ENCODE measurements around the gene FASN. TPM values are rescaled to one million over a fixed set of nuclear protein-coding genes. Genes with fewer than 3 reads are reported as not detected.

FASN gene
- total and polyA plus RNA-seq, 2 of the 13 experiments (the other 11 are each of a cell fraction or from before 2014, with no cell fraction given), result 51.7 to 101 TPM

GRCh38 chr17:82076018-82076784 is 21.8 kb downstream of the FASN start (continued):
- TF ChIP-seq ZBTB25 (CRISPR knock-in tag; IDR thresholded peaks at IDR 0.05) (no peak), HNRNPUL1 (IDR thresholded peaks at IDR 0.05; ENCODE audit: low read depth, low read length) (no peak), NRL (CRISPR knock-in tag; IDR thresholded peaks at IDR 0.05; ENCODE audit: borderline replicate concordance) (no peak), PLSCR1 (CRISPR knock-in tag; IDR thresholded peaks at IDR 0.05; ENCODE audit: borderline replicate concordance) (no peak), NCOR1 (IDR thresholded peaks at IDR 0.05; ENCODE audit: borderline replicate concordance, low read length) (no peak), ZNF672 (CRISPR knock-in tag; IDR thresholded peaks at IDR 0.05) (0 out of 2 replicates have a peak, but pooled peaks have one; percentile 22), ATF1 (CRISPR knock-in tag; IDR thresholded peaks at IDR 0.05) (no peak), ZNF644 (CRISPR knock-in tag; IDR thresholded peaks at IDR 0.05; ENCODE audit: low read depth) (no peak), FOXO1 (CRISPR knock-in tag; IDR thresholded peaks at IDR 0.05) (no peak), ESRRA (CRISPR knock-in tag; IDR thresholded peaks at IDR 0.05; ENCODE audit: low read depth) (peak; percentile 39; the same call in 1 of the 2 replicates), TMF1 (CRISPR knock-in tag; IDR thresholded peaks at IDR 0.05; ENCODE audit: low read depth) (no peak), ZBTB7A (CRISPR knock-in tag; IDR thresholded peaks at IDR 0.05) (no peak), U2AF1 (optimal IDR thresholded peaks at IDR 0.05; ENCODE audit: low read depth, low read length) (no peak), SRY (CRISPR knock-in tag; IDR thresholded peaks at IDR 0.05) (no peak), ATM (IDR thresholded peaks at IDR 0.05; ENCODE audit: borderline replicate concordance) (no peak)
- TF ChIP-seq, protein P1, sequence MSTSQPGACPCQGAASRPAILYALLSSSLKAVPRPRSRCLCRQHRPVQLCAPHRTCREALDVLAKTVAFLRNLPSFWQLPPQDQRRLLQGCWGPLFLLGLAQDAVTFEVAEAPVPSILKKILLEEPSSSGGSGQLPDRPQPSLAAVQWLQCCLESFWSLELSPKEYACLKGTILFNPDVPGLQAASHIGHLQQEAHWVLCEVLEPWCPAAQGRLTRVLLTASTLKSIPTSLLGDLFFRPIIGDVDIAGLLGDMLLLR (CRISPR knock-in tag; IDR thresholded peaks at IDR 0.05), result 0 out of 2 replicates have a peak, but pooled peaks have one; percentile 17
- TF ChIP-seq, protein P2, sequence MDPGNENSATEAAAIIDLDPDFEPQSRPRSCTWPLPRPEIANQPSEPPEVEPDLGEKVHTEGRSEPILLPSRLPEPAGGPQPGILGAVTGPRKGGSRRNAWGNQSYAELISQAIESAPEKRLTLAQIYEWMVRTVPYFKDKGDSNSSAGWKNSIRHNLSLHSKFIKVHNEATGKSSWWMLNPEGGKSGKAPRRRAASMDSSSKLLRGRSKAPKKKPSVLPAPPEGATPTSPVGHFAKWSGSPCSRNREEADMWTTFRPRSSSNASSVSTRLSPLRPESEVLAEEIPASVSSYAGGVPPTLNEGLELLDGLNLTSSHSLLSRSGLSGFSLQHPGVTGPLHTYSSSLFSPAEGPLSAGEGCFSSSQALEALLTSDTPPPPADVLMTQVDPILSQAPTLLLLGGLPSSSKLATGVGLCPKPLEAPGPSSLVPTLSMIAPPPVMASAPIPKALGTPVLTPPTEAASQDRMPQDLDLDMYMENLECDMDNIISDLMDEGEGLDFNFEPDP (CRISPR knock-in tag; conservative IDR thresholded peaks at IDR 0.05), result no peak
- TF ChIP-seq, protein P3, sequence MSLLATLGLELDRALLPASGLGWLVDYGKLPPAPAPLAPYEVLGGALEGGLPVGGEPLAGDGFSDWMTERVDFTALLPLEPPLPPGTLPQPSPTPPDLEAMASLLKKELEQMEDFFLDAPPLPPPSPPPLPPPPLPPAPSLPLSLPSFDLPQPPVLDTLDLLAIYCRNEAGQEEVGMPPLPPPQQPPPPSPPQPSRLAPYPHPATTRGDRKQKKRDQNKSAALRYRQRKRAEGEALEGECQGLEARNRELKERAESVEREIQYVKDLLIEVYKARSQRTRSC (CRISPR knock-in tag; IDR thresholded peaks at IDR 0.05; ENCODE audit: low read depth), result no peak
- TF ChIP-seq, protein P4, sequence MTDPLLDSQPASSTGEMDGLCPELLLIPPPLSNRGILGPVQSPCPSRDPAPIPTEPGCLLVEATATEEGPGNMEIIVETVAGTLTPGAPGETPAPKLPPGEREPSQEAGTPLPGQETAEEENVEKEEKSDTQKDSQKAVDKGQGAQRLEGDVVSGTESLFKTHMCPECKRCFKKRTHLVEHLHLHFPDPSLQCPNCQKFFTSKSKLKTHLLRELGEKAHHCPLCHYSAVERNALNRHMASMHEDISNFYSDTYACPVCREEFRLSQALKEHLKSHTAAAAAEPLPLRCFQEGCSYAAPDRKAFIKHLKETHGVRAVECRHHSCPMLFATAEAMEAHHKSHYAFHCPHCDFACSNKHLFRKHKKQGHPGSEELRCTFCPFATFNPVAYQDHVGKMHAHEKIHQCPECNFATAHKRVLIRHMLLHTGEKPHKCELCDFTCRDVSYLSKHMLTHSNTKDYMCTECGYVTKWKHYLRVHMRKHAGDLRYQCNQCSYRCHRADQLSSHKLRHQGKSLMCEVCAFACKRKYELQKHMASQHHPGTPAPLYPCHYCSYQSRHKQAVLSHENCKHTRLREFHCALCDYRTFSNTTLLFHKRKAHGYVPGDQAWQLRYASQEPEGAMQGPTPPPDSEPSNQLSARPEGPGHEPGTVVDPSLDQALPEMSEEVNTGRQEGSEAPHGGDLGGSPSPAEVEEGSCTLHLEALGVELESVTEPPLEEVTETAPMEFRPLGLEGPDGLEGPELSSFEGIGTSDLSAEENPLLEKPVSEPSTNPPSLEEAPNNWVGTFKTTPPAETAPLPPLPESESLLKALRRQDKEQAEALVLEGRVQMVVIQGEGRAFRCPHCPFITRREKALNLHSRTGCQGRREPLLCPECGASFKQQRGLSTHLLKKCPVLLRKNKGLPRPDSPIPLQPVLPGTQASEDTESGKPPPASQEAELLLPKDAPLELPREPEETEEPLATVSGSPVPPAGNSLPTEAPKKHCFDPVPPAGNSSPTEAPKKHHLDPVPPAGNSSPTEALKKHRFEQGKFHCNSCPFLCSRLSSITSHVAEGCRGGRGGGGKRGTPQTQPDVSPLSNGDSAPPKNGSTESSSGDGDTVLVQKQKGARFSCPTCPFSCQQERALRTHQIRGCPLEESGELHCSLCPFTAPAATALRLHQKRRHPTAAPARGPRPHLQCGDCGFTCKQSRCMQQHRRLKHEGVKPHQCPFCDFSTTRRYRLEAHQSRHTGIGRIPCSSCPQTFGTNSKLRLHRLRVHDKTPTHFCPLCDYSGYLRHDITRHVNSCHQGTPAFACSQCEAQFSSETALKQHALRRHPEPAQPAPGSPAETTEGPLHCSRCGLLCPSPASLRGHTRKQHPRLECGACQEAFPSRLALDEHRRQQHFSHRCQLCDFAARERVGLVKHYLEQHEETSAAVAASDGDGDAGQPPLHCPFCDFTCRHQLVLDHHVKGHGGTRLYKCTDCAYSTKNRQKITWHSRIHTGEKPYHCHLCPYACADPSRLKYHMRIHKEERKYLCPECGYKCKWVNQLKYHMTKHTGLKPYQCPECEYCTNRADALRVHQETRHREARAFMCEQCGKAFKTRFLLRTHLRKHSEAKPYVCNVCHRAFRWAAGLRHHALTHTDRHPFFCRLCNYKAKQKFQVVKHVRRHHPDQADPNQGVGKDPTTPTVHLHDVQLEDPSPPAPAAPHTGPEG (CRISPR knock-in tag; IDR thresholded peaks at IDR 0.05), result 0 out of 2 replicates have a peak, but pooled peaks have one; percentile 53

All from HepG2 (cell line).